Measurements from ENCODE around the gene AP1S3.

Gene AP1S3

DNA sequence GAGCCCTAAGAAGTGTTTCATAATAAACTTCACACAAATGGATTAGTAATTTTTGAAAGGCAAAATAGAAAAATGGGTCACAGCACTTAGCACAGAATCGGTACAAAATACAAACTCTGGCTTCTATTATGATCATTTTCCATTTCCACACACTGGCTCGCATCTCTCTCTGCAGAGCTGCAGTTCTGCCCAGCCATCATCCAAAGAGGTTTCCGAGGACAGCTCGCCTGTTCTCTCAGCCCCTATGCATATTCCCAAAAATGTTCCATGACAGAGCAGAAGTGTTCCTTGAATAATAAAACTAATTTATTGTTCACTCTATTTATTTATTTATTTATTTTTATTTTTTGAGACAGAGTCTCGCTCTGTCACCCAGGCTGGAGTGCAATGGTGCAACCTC lies 115.6 kb downstream of the AP1S3 start:
- no peak for DNase-seq

DNA sequence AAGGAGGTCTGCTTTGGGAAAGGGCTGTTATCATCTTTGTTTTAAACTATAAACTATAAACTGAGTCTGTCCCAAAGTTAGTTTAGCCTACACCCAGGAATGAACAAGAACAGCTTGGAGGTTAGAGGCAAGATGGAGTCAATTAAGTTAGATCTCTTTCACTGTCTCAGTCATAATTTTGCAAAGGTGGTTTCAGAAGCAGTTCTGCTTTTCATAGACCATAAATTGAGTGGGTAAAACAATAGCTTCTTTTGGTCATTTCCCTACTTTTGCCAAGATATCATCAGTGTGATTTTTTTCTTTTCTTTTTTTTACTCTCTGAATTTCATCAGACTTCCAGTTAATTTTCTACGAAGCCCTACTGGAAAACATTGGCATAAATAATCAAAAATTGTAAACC lies 117.0 kb downstream of the AP1S3 start:
- no peak for DNase-seq

DNA sequence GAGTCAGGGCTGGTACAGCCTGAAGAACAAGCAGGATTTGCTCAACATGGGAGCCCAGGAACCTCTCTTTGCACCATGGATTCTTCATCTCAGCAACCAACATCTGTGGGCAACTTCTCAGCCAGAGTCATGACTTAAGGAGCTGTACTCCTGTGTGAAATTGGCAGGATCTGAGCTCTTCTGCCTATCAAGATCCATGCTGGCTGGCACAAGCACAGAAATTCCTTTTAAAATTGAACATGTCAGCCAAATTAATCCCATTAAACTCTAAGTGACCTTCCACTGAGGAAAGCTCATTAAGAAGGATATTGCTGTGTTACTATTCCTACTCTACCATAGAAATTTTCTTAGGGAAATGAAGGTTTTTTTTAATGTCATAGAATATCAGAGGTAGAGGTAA lies 124.7 kb downstream of the AP1S3 start:
- no peak for DNase-seq

DNA sequence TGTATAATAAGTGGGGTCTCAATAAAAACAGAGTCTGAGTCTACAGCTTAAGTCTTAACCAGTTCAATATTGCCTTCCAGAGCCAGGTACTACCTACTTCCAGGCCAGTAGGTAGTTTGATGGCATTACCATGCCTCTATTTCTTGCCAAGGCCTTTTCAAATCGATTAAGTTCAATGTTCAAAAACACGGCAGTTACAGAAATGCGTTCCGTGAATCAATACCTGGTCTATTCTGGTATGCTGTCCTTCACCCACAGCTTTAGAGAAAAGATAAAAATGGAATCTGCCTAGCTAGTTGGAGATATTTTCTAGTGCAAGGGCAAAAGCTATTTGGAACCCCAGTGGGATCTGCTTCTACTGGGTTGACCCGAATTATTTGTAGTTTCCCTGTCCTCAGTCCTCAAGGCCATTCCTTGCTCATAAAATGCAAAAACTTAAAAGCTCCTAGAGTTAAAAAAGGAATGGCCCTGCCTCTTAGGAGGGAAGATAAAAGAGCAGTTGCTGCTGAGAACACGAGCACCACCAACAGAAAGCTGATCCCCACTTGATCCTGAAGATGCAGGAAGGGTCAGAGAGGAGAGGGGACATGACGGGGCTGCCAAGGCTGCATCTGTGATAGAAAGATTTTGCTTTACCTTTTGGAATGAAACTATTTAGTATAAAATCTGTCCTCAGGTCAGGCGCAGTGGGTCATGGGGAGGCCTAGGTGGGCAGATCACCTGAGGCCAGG lies 125.6 kb downstream of the AP1S3 start:
- no peak for DNase-seq
